HUES6 (cell line): ENCODE data around the gene SCN4B.

Source experiments
- H3K27ac ChIP-seq: 2 replicates; pipeline ENCODE4 v1.7.0; 2013; ENCODE audit warnings: low read depth, mild to moderate bottlenecking, low read length, inconsistent platforms
- H3K27me3 ChIP-seq: 2 replicates; pipeline ENCODE4 v1.6.1; 2013; ENCODE audit warnings: low read length; ENCODE audit not compliant: control insufficient read depth, insufficient read depth
- H3K36me3 ChIP-seq: 2 replicates; pipeline ENCODE4 v1.6.1; 2013; ENCODE audit warnings: low read length; ENCODE audit not compliant: control insufficient read depth, insufficient read depth
- H3K4me1 ChIP-seq: 2 replicates; pipeline ENCODE4 v1.6.1; 2013; ENCODE audit warnings: low read length; ENCODE audit not compliant: control insufficient read depth, insufficient read depth
- H3K4me3 ChIP-seq: 2 replicates; pipeline ENCODE4 v1.5.1; 2013; ENCODE audit warnings: low read depth, low read length
- H3K9ac ChIP-seq: one replicate; pipeline ENCODE4 v1.6.1; 2013; ENCODE audit warnings: mild to moderate bottlenecking, low read length
- H3K9me3 ChIP-seq: 2 replicates; pipeline ENCODE4 v1.6.1; 2013; ENCODE audit warnings: low read depth, low read length; ENCODE audit not compliant: control insufficient read depth, insufficient read depth

SCN4B gene

DNA sequence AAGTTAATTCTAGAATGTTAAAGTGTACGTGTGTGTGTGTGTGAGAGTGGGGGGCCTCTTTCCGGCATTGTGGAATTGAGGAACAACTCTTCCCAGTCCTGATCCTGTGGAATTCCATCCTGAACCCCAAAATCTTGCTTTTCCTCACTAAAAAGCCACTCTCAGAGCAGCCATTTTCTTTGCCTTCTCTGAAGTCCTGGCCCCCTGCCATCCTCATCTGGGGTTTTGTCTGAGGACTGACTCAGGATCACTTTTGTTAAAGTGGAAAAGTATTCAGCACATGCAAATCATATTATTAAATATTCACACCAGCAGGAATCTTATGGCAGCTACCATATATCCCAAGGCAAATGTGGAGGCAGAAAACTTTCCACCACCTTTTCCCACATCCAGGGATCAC, 3.8 kb downstream of the SCN4B start:
- Histone ChIP-seq H3K9ac (no peak overlapping the region), H3K27ac (no peak overlapping the region), H3K36me3 (no peaks in the 10 kb centered on the region), H3K4me3 (no peak overlapping the region), H3K4me1 (peaks cover 20% of the 10 kb centered on the region), H3K27me3 (peaks cover 89% of the 10 kb centered on the region), H3K9me3 (no peaks in the 10 kb centered on the region)

- Histone ChIP-seq H3K27me3 (peaks cover 89% of the 10 kb centered on the region), H3K4me1 (peaks cover 16% of the 10 kb centered on the region; the same call in 1 of the 2 replicates), H3K27ac (no peak overlapping the region), H3K9me3 (no peaks in the 10 kb centered on the region), H3K4me3 (no peak overlapping the region), H3K9ac (no peak overlapping the region), H3K36me3 (no peaks in the 10 kb centered on the region)
Observed at GRCh38 chr11:118148240-118148639, 4.4 kb downstream of the SCN4B start.

DNA sequence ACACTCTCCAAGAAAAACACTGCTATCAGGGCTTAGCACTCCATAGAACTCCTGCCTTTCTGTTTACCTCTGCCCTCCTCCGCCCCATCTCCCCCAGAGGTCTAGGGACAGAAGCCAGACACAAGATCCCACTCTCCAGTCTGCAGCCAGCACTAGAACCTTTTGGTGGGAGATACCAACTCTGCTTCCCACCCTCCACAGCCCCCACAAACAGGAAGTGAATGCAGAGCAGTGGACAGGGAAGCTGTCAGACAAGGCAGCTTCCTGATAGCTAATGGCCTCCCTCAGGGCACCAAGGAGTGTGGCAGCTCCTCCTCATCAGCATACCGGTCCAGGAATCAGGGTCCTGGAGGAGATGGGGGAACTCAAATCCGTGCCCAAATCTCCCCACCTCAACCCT, 5.1 kb downstream of the SCN4B start:
- H3K4me3 ChIP-seq: no peak overlapping the region
- no peak overlapping the region for H3K27ac ChIP-seq
- H3K9me3 ChIP-seq: no peaks in the 10 kb centered on the region
- no peak overlapping the region for H3K9ac ChIP-seq
- peaks cover 90% of the 10 kb centered on the region for H3K27me3 ChIP-seq
- H3K36me3 ChIP-seq: no peaks in the 10 kb centered on the region
- peaks cover 16% of the 10 kb centered on the region; the same call in 1 of the 2 replicates for H3K4me1 ChIP-seq

DNA sequence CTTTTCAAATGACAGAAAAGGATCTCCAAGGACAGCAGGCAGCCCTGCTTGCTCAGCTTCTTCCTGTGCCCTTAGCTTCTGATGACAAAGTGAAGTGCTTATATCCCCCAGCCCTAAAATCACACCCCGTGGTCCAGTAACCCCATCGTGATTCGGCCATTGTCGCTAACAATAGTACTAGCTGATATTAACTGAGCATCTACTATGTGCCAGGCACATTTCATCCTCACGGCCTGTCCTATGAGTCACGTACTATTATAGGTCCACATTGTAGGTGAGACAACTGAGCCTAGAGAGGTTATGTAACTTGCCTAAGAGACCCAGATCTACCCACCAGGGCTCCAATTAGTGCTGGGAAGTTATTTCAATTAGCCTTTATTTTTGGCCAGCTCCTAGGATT, 6.1 kb downstream of the SCN4B start:
- Histone ChIP-seq H3K27ac (no peak overlapping the region), H3K36me3 (no peaks in the 10 kb centered on the region), H3K9ac (no peak overlapping the region), H3K4me1 (peaks cover 12% of the 10 kb centered on the region; the same call in 1 of the 2 replicates), H3K4me3 (peak overlapping the region; percentile 73), H3K9me3 (no peaks in the 10 kb centered on the region), H3K27me3 (peaks cover 88% of the 10 kb centered on the region)

GRCh38 chr11:118145285-118146227, 7.1 kb downstream of the SCN4B start:
- Histone ChIP-seq H3K4me1 (peaks cover 12% of the 10 kb centered on the region; the same call in 1 of the 2 replicates), H3K9ac (no peak overlapping the region), H3K27me3 (peaks cover 83% of the 10 kb centered on the region), H3K4me3 (peak overlapping the region; percentile 73), H3K36me3 (no peaks in the 10 kb centered on the region), H3K27ac (no peak overlapping the region), H3K9me3 (no peaks in the 10 kb centered on the region)

GRCh38 chr11:118144301-118145268, 8.0 kb downstream of the SCN4B start:
- Histone ChIP-seq H3K9me3 (no peaks in the 10 kb centered on the region), H3K27me3 (peaks cover 73% of the 10 kb centered on the region)

DNA sequence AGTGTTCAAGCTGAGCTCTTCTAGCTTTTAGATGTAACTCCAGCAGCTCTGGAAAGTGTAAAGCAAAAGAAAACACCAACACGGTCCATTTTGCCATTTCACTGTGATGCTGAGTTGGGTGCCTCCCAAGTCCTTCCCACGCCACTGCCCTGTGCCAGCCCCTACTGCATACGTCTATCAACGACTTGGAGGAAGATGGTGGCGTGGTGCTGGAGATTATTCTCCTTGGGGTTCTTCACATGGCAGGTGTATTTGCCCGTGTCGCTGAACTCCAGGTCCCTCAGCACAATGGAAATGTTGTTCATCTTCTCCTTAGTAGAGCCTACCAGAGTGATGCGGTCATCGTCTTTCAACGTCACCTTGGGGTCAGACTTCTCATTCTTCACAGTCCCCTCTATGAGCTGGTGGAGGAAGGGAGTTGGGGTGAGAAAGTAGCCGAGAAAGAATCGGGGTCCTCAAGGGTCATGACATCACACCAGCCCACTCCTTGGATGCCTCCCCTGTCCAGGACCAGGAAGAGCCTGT, 8.9 kb downstream of the SCN4B start:
- no peaks in the 10 kb centered on the region for H3K36me3 ChIP-seq
- H3K9ac ChIP-seq: no peak overlapping the region
- H3K4me1 ChIP-seq: peaks cover 16% of the 10 kb centered on the region; the same call in 1 of the 2 replicates
- no peaks in the 10 kb centered on the region for H3K9me3 ChIP-seq
- no peak overlapping the region for H3K4me3 ChIP-seq
- no peak overlapping the region for H3K27ac ChIP-seq
- H3K27me3 ChIP-seq: peaks cover 65% of the 10 kb centered on the region

More at GRCh38 chr11:118144301-118145268, 8.0 kb downstream of the SCN4B start:
- Histone ChIP-seq H3K27ac (no peak overlapping the region), H3K4me1 (peaks cover 12% of the 10 kb centered on the region; the same call in 1 of the 2 replicates), H3K36me3 (no peaks in the 10 kb centered on the region), H3K4me3 (no peak overlapping the region), H3K9ac (no peak overlapping the region)

GRCh38 chr11:118142809-118143208, 9.8 kb downstream of the SCN4B start:
- Histone ChIP-seq H3K9me3 (no peaks in the 10 kb centered on the region), H3K9ac (no peak overlapping the region), H3K27me3 (peaks cover 61% of the 10 kb centered on the region), H3K4me1 (peaks cover 16% of the 10 kb centered on the region; the same call in 1 of the 2 replicates), H3K36me3 (no peaks in the 10 kb centered on the region), H3K4me3 (no peak overlapping the region), H3K27ac (no peak overlapping the region)

DNA sequence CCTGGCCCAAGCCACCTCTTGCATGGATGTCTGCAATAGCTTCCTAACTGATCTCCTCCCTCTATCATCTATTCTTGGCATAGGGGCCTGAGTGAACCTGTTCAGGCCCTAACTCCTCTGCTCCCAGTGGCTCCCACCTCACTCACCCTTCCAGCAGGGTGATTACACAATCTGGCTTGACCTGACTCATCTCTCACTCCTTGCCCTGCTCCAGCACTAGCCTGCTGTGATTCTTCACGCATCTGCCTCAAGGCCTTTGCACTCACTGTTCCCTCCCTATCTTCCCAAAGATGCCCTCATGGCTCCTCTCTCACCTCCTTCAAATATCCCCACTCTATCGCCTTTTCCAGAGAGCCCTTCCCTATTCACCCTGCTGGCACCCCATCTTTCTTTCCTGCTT, 10.5 kb downstream of the SCN4B start:
- peaks cover 9% of the 10 kb centered on the region; the same call in 1 of the 2 replicates for H3K4me1 ChIP-seq
- H3K27ac ChIP-seq: no peak overlapping the region
- no peak overlapping the region for H3K4me3 ChIP-seq
- no peaks in the 10 kb centered on the region for H3K36me3 ChIP-seq
- H3K27me3 ChIP-seq: peaks cover 56% of the 10 kb centered on the region
- no peak overlapping the region for H3K9ac ChIP-seq
- no peaks in the 10 kb centered on the region for H3K9me3 ChIP-seq

DNA sequence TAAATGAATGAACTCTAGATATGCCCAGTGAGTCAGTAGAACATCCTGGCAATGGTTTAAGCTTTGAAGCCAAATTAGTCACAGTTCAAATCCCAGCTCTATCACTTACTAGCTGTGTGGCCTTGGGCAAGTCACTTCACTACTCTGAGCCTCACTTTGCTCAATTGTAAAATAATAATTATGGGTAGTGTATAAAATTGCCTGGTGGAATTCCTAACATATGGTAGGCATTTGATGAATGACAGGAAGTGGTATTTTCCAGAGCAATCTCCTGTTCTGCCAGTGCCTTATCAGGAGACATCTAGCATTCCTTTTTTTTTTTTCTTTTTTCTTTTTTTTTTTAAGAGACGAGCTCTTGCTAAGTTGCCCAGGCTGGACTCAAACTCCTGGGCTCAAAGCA, 13.0 kb downstream of the SCN4B start:
- H3K27ac ChIP-seq: no peak overlapping the region
- peaks cover 5% of the 10 kb centered on the region; the same call in 1 of the 2 replicates for H3K4me1 ChIP-seq
- H3K9me3 ChIP-seq: no peaks in the 10 kb centered on the region
- peaks cover 44% of the 10 kb centered on the region for H3K27me3 ChIP-seq
- H3K4me3 ChIP-seq: no peak overlapping the region
- H3K9ac ChIP-seq: no peak overlapping the region
- H3K36me3 ChIP-seq: no peaks in the 10 kb centered on the region
